Activated naive CD8-positive, alpha-beta T cell treated with anti-CD3 and anti-CD28 coated beads for 36 hours (primary cell): ENCODE data around the gene PALLD. TPM values are rescaled to one million over a fixed set of nuclear protein-coding genes. Genes with fewer than 3 reads are reported as not detected.

Source experiments
- DNase-seq: peaks from one replicate; pipeline ENCODE4 v3.0.0; 2021
- H3K27ac Mint-ChIP-seq: one replicate; pipeline ENCODE4 v1.8.0; 2022; ENCODE audit warnings: mild to moderate bottlenecking, moderate library complexity, mixed read lengths
- H3K27me3 Mint-ChIP-seq: one replicate; pipeline ENCODE4 v1.8.0; 2022; ENCODE audit warnings: mild to moderate bottlenecking, mixed read lengths
- H3K36me3 Mint-ChIP-seq: one replicate; pipeline ENCODE4 v1.8.0; 2021; ENCODE audit warnings: mild to moderate bottlenecking, mixed read lengths
- H3K4me1 Mint-ChIP-seq: one replicate; pipeline ENCODE4 v1.8.0; 2021; ENCODE audit warnings: mixed read lengths
- H3K4me3 Mint-ChIP-seq: one replicate; pipeline ENCODE4 v1.8.0; 2022; ENCODE audit warnings: mild to moderate bottlenecking, moderate library complexity, mixed read lengths
- H3K9me3 Mint-ChIP-seq: one replicate; pipeline ENCODE4 v1.8.0; 2022; ENCODE audit warnings: mixed read lengths
- total RNA-seq, 2 experiments: library from RNA; stranded (reverse); gene quantifications; one replicate each; pipeline ENCODE4 v1.2.3, GENCODE V29; 2021

Gene PALLD
- total RNA-seq, 2 experiments from 2014 or later = 0.41 to 0.94 TPM

DNA sequence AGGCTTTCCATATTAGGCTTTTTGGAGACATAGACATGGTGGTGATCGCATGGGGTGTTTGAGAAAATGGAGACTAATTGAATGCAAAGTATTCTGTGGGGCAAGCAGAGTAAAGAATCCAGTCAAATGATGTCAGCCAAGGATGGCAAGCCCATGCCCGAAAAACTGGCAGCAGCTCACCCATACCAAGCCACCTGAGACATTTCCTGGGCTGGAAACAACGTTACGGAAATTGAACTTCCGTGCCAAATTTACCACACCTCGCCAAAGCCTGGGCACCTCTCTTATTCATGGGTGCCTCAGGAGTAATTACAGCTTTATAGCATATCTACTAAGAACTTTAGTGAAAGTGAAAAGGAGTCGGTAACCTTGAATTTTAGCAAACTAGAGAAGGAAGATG lies 346.8 kb downstream of the PALLD start:
- Mint-ChIP-seq H3K9me3 (no peaks in the 10 kb centered on the region), H3K27ac (no peak overlapping the region), H3K27me3 (peaks cover 23% of the 10 kb centered on the region), H3K4me3 (no peak overlapping the region), H3K36me3 (no peaks in the 10 kb centered on the region), H3K4me1 (no peaks in the 10 kb centered on the region)
- DNase-seq = no peak

DNA sequence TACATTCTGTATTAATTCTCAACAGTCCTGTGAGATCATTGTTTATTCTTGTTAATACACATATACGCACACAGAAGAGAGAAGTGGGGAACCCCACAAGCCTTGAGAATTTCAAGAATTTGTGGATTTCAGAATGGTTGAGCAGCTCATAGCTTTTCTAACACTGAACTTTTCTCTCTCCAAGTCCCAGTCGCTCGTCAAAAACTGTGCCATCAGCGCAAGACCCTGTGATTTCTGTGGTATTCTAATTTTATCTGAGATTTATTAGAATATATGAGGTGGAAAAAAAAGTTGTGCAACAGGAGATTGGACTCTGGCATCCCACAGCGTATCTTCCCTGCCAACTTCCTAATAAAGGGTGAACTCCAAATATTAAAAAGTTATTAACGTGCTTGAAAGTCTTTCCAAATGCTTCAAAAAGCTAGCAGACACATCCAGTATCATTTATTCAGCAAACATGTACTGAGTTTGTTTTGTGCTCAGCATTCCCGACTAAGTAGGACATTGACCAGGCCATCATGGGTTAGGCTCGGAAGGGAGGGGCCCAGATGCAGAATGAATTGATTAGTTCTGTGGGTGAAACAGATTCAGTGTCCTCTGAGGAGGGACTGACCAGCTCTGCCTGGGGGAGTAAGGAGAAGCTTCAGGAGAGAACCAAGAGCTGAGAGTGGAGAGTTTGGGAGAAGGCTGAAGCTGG lies 347.6 kb downstream of the PALLD start:
- H3K36me3 Mint-ChIP-seq = no peaks in the 10 kb centered on the region
- no peak for DNase-seq
- peaks cover 27% of the 10 kb centered on the region for H3K27me3 Mint-ChIP-seq
- peaks cover 5% of the 10 kb centered on the region for H3K4me1 Mint-ChIP-seq
- no peaks in the 10 kb centered on the region for H3K9me3 Mint-ChIP-seq
- no peak overlapping the region for H3K27ac Mint-ChIP-seq
- no peak overlapping the region for H3K4me3 Mint-ChIP-seq

DNA sequence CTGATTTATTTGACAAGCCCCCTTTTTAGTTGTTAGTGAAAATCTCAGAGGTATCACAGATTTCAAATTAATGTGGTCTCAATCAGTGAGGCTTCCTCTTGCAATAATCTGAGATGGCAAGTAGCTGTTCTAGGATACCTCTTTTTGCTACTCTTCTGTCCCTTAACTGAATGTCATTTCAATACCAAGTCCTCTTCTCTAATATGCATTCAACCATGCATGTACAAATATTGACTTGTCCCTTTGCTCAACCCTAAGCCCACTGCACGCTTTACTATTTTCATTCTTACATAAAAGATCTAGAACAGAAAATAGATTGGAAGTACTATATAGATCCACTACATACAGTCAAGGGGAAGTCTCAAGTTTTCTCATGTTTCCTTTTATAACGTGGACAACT lies 349.0 kb downstream of the PALLD start:
- no peaks in the 10 kb centered on the region for H3K9me3 Mint-ChIP-seq
- peaks cover 5% of the 10 kb centered on the region for H3K4me1 Mint-ChIP-seq
- H3K36me3 Mint-ChIP-seq = no peaks in the 10 kb centered on the region
- H3K4me3 Mint-ChIP-seq = no peak overlapping the region
- no peak for DNase-seq
- H3K27me3 Mint-ChIP-seq = peaks cover 30% of the 10 kb centered on the region
- H3K27ac Mint-ChIP-seq = no peak overlapping the region

DNA sequence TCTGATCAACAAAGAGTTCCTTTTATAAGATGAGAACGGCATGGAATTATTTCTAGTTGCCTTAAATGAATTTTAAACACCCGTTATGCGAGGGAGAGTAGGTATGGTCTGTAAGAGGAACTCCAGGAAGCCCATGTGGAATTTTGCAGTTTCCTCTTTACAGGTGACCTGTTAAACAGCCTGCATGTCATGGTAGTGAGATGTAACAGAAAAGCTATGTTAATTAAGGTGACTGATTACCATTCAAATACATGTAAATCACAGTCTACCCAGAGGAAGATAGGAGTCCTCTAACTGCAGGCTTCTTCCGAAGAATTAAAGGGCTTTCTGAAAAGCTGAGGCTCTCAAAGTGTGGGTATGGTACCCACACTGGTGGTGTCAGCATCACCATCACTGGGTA lies 349.6 kb downstream of the PALLD start:
- Mint-ChIP-seq H3K36me3 (no peaks in the 10 kb centered on the region), H3K27ac (no peak overlapping the region), H3K4me3 (no peak overlapping the region), H3K4me1 (peaks cover 5% of the 10 kb centered on the region), H3K9me3 (no peaks in the 10 kb centered on the region), H3K27me3 (peaks cover 25% of the 10 kb centered on the region)
- DNase-seq = no peak

DNA sequence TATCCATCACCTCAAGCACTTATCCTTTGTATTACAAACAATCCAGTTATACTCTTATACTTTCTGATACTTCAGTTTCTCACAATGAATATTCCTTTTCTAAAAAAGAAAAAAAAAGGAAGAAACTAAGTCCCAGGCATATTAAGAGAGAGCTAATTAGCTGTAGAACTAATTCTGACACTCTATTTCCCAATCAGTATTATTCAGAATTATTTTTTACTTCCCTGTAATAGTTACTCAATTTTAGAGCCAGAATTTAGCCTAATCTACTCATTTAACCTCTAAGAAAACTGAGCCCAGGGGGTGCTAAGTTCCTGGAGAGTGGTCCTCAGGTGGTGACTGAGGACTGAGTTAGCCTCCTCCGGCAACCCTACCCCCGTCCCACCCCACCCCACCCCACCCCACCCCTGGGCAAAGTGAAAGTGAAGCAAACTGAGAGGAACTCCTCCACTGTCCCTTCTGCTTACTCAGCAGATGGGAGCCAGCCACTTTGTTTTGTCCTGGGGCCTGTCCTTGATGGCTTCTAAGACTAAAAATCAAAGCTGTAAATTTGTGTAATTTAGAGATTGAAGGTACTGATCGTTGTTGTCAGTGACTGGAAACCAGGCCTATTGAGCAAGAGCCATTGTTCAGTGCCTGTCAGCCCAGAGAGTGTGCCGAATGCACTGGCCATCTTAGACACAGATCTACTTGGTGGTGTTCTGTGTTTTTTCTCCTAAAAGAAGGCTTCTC lies 351.1 kb downstream of the PALLD start:
- peaks cover 5% of the 10 kb centered on the region for H3K4me1 Mint-ChIP-seq
- H3K4me3 Mint-ChIP-seq = no peak overlapping the region
- H3K27me3 Mint-ChIP-seq = peaks cover 18% of the 10 kb centered on the region
- H3K27ac Mint-ChIP-seq = no peak overlapping the region
- no peaks in the 10 kb centered on the region for H3K9me3 Mint-ChIP-seq
- H3K36me3 Mint-ChIP-seq = no peaks in the 10 kb centered on the region
- no peak for DNase-seq

DNA sequence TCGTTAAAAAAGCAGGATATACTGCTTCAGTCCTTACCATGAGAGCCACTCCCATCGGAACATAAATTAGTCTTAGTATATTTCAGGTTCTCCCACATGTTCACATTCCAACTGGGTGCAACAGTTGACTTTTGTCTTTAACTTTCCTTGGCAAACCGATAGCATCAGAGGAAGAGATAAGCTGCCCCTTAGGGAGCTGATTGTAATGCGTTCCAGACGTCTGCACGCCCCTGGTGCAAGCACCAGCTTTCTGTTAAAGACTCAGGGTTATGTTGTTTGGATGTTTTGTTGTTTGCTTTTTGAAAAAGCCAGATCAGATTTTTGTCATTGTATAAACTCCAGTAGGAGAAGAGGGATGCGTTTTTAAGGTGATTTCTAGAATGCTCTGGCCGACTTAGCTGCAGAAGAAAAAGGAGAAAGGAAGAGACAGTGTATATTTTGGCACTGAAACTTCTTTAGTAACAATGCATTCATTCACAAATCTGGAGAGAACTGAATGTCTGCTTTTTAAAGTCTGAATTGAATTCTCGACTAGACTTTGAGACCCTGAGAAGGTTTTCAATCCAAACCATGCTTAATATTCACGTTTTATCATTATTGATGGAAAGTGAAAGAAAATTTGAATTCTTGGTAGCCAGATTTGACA lies 352.3 kb downstream of the PALLD start:
- H3K36me3 Mint-ChIP-seq = no peaks in the 10 kb centered on the region
- peaks cover 10% of the 10 kb centered on the region for H3K27me3 Mint-ChIP-seq
- H3K27ac Mint-ChIP-seq = no peak overlapping the region
- no peaks in the 10 kb centered on the region for H3K9me3 Mint-ChIP-seq
- peaks cover 11% of the 10 kb centered on the region for H3K4me1 Mint-ChIP-seq
- no peak overlapping the region for H3K4me3 Mint-ChIP-seq
- no peak for DNase-seq

DNA sequence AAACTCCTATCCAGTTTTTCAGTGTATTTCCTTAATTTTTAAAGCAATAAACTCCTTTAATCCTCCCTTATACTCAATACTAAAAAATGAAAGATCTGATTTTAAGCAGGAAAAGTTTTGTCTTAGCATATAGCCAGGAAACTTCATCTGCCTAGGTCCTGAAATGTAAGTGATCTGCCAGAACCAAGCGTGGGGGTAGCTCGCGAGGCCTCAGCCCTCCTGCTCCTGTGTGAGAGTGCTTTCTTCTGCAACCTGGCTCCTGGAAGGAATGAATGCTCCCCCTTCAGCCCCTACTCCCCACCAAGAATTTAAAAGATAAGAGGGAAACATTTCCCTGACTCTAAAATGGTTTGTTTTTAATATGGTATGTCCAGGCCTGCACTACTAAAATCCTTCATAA lies 353.1 kb downstream of the PALLD start:
- no peak for DNase-seq
- Mint-ChIP-seq H3K27me3 (peaks cover 10% of the 10 kb centered on the region), H3K27ac (no peak overlapping the region), H3K9me3 (no peaks in the 10 kb centered on the region), H3K4me3 (no peak overlapping the region), H3K4me1 (peaks cover 11% of the 10 kb centered on the region), H3K36me3 (no peaks in the 10 kb centered on the region)

DNA sequence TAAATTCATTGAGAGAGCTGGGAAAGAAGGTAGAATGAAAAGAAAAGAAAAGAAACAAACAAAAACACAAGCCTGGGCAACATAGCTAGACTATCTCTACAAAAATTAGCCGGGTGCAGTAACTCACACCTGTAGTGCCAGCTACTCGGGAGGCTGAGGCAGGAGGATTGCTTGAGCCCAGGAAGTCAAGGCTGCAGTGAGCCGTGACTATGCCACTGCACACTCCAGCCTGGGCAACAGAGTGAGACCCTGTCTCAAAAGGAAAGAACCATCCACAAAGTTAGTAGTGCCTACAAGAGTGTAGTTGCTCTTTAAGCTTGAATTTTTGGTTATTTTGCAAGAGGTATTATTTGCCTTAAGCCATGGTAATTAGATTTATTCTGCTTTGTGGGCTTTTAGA lies 355.5 kb downstream of the PALLD start:
- H3K9me3 Mint-ChIP-seq = no peaks in the 10 kb centered on the region
- H3K27me3 Mint-ChIP-seq = peaks cover 10% of the 10 kb centered on the region
- H3K4me3 Mint-ChIP-seq = no peak overlapping the region
- peaks cover 11% of the 10 kb centered on the region for H3K4me1 Mint-ChIP-seq
- H3K36me3 Mint-ChIP-seq = no peaks in the 10 kb centered on the region
- no peak for DNase-seq
- no peak overlapping the region for H3K27ac Mint-ChIP-seq

DNA sequence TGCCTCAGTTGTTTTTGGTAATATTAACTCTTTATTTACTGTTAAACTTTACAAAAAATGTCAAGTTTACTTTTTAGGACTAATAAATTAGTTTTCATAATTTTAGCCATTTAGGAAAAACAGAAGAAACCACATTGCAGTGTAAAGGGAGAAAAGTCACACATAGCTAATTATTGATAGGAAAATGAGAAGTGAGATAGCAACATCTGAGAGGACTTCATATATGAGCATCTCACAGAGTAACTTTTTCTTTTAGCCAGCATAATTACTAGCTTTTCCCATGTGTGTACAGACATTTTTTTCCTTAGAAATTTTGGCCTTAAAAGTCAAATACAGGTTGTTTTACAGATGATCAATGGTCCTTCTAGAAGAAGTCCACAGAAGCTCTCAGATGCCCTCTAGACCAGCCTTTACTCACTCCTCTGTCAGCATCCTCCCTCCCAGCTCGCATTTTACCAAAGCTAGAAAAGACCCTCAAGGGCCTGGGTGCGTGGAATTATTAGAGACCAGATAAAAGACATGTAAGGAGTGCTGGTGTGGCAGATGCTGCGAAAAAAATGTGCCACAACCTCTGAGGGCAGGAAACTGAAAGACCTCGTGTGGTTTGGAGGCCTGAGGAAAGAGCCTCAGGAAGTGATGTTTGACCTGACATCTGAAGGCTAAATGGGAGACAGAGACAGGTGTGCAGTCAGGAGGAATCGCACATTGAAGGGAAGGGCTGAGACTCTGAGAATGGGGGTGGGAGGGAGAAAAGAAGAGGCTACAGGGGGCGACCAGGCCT lies 356.3 kb downstream of the PALLD start:
- Mint-ChIP-seq H3K4me1 (peaks cover 11% of the 10 kb centered on the region), H3K27me3 (peaks cover 10% of the 10 kb centered on the region), H3K36me3 (no peaks in the 10 kb centered on the region), H3K4me3 (no peak overlapping the region), H3K9me3 (no peaks in the 10 kb centered on the region), H3K27ac (no peak overlapping the region)
- no peak for DNase-seq

DNA sequence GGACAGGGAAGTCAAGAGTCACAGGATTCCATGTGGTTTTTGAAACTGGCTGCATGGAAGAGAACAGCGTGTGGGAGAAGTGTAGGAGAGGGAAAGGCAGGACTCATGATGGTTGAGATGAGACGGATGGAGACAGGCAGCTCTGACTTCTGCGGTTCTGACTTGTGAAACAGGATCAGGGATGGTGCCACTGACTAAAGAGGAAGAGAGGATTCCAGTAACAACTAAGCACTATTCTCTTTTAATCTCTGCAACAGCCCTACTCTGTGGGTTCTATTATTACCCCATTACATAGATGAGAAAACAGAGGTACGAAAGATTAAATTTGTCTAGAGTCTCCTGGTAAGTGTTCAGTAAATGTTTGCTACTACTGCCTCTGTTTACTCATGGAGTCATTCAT lies 356.9 kb downstream of the PALLD start:
- Mint-ChIP-seq H3K27me3 (peaks cover 10% of the 10 kb centered on the region), H3K4me1 (peaks cover 11% of the 10 kb centered on the region), H3K9me3 (no peaks in the 10 kb centered on the region), H3K36me3 (no peaks in the 10 kb centered on the region), H3K27ac (no peak overlapping the region), H3K4me3 (no peak overlapping the region)
- DNase-seq = no peak

DNA sequence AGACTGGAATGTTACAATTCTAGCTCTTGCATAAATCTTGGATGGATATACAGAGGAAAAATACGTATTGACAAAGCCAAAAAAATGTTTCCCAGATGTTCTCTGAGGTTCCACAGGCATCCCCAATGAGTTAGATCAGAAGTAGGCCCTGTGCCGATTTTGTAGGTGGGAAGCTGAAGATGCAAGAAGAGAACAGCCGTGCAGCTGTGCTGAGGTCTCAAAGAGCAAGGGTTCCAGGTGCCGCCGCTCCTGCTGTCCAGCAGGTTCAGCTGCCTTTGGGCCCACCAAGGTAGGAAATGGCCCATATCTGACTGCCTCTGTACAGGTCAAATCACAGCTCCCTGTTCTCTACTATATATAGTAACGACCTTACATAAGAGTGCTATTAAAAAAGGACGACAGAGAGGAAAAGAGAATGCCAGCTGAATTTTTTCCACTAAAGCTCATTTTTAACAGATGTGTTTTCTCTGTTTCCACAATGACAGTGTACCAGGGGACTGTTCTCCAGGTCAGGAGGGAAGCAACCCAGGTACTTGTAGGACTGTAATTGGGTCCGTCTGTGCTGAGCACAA lies 357.6 kb downstream of the PALLD start:
- Mint-ChIP-seq H3K4me3 (no peak overlapping the region), H3K27ac (no peak overlapping the region), H3K36me3 (no peaks in the 10 kb centered on the region), H3K9me3 (no peaks in the 10 kb centered on the region), H3K27me3 (peaks cover 4% of the 10 kb centered on the region), H3K4me1 (peaks cover 7% of the 10 kb centered on the region)
- no peak for DNase-seq

DNA sequence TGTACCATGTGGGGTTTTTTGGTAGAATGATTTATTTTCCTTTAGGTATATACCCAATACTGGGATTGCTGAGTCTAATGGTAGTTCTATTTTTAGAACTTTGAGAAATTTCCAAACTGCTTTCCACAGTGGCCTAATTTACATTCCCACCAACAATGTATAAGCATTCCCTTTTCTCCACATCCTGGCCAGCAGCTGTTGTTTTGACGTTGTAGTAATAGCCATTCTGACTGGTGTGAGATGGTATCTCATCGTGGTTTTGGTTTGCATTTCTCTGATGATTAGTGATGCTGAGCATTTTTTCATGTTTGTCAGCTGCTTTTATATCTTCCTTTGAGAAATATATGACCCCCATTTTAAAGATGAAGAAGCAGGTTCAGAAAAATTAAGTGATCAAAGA lies 359.5 kb downstream of the PALLD start:
- H3K9me3 Mint-ChIP-seq = no peaks in the 10 kb centered on the region
- H3K27me3 Mint-ChIP-seq = no peaks in the 10 kb centered on the region
- H3K27ac Mint-ChIP-seq = no peak overlapping the region
- H3K36me3 Mint-ChIP-seq = no peaks in the 10 kb centered on the region
- no peak overlapping the region for H3K4me3 Mint-ChIP-seq
- peaks cover 7% of the 10 kb centered on the region for H3K4me1 Mint-ChIP-seq
- DNase-seq = no peak

DNA sequence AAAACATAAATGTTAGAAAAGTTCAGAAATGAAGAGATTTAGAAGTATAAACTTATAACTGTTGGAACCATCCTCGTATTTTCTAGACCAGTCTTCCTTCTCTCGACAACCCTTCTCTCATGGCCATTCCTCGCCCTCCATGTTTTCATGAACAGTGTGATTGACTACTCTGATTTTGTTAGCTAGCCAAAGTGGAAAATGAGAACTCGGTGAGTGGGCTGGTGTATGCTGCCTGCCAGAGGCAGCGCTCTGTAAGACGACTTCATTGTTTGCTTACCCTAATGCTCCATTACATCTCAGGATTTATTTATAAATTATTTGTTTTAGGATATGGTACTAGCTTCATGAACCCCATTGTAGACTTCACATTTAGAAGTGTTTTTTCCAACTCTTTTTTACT lies 360.2 kb downstream of the PALLD start:
- Mint-ChIP-seq H3K9me3 (no peaks in the 10 kb centered on the region), H3K27me3 (no peaks in the 10 kb centered on the region), H3K4me3 (no peak overlapping the region), H3K27ac (no peak overlapping the region), H3K4me1 (peaks cover 7% of the 10 kb centered on the region), H3K36me3 (no peaks in the 10 kb centered on the region)
- DNase-seq = no peak

DNA sequence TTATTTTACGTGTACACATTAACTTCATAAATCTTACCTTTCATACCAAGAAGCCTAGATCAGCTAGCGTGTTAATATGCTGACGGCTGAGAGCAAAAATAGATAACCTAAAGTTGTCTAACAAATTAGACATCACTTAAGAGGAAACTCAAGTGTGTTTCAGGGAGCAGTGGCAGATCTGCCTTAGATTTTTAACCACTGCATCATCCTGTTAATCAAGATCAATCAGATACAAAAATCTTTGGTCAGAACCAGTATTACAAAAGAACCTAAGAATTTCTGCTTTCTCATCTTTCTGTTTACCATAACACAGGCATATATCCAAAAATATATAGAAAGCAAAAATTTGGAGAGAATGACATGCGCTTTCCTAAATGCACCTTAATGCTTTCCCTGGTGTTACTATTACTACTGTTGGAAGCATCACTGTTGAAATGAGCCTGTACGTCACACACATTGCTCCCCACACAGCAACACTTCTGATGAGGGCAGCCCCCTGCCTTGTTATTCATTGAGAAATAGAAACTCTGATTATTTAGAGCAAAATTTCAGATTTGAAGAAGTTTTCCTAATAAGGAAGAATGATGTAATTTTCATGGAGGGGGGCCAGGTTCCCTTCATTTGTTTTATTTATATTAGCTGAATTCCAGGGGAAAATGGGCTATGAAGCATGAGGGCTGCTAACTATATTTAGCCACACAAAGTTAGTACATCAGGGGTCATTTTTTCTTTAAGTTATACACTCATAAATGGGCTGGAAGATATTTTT lies 360.9 kb downstream of the PALLD start:
- Mint-ChIP-seq H3K27ac (no peak overlapping the region), H3K36me3 (no peaks in the 10 kb centered on the region), H3K27me3 (no peaks in the 10 kb centered on the region), H3K4me1 (peaks cover 7% of the 10 kb centered on the region), H3K4me3 (no peak overlapping the region), H3K9me3 (no peaks in the 10 kb centered on the region)
- DNase-seq = no peak
